Measurements from ENCODE around the gene LURAP1L. TPM values are rescaled to one million over a fixed set of nuclear protein-coding genes. Genes with fewer than 3 reads are reported as not detected.
A peak's percentile ranks its signal among the peaks of the same experiment; 100 is the strongest.

LURAP1L gene
- total RNA-seq, 1 donor from 2014 or later: 13.3 TPM

- Histone ChIP-seq H3K9me3 (ENCODE audit: insufficient read depth, low read depth, low read length) (no peaks in the 10 kb centered on the region), H3K27me3 (ENCODE audit: insufficient read depth, low read length) (no peaks in the 10 kb centered on the region), H3K79me2 (ENCODE audit: insufficient read depth, low read length) (no peaks in the 10 kb centered on the region), H3K4me1 (ENCODE audit: insufficient read depth, low read length) (no peaks in the 10 kb centered on the region), H3K9ac (ENCODE audit: low read length) (no peak overlapping the region), H3K4me3 (ENCODE audit: insufficient read depth, low read depth, low read length) (no peak overlapping the region), H2AFZ (ENCODE audit: low read depth, low read length) (no peak overlapping the region), H4K20me1 (ENCODE audit: insufficient read depth, low read length) (no peaks in the 10 kb centered on the region), H3K4me2 (ENCODE audit: low read length) (no peak overlapping the region), H3K27ac (ENCODE audit: low read depth, low read length) (no peak overlapping the region), H3K36me3 (ENCODE audit: insufficient read depth, low read length) (no peaks in the 10 kb centered on the region)
- no peaks in the 10 kb centered on the region for H3K9me3 Mint-ChIP-seq (ENCODE audit: unreplicated experiment)
- TF ChIP-seq, protein P1, sequence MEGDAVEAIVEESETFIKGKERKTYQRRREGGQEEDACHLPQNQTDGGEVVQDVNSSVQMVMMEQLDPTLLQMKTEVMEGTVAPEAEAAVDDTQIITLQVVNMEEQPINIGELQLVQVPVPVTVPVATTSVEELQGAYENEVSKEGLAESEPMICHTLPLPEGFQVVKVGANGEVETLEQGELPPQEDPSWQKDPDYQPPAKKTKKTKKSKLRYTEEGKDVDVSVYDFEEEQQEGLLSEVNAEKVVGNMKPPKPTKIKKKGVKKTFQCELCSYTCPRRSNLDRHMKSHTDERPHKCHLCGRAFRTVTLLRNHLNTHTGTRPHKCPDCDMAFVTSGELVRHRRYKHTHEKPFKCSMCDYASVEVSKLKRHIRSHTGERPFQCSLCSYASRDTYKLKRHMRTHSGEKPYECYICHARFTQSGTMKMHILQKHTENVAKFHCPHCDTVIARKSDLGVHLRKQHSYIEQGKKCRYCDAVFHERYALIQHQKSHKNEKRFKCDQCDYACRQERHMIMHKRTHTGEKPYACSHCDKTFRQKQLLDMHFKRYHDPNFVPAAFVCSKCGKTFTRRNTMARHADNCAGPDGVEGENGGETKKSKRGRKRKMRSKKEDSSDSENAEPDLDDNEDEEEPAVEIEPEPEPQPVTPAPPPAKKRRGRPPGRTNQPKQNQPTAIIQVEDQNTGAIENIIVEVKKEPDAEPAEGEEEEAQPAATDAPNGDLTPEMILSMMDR (IDR thresholded peaks at IDR 0.05; ENCODE audit: insufficient read depth, low read depth, low read length): no peak
- no peak for TF ChIP-seq EZH2 (IDR thresholded peaks at IDR 0.05; ENCODE audit: insufficient read depth, low read length)
- no peak overlapping the region for H3K27ac Mint-ChIP-seq (ENCODE audit: unreplicated experiment)
- no peak overlapping the region for H3K4me3 Mint-ChIP-seq (ENCODE audit: unreplicated experiment)
- DNase-seq (ENCODE audit: low read depth) (no peak), FAIRE-seq (no peak)
- H3K36me3 Mint-ChIP-seq (ENCODE audit: low read depth, unreplicated experiment): no peaks in the 10 kb centered on the region
- H3K4me1 Mint-ChIP-seq (ENCODE audit: low read depth, unreplicated experiment): no peaks in the 10 kb centered on the region
- no peaks in the 10 kb centered on the region for H3K27me3 Mint-ChIP-seq (ENCODE audit: low read depth, unreplicated experiment)
Measured at GRCh38 chr9:12753931-12754330, 20.9 kb upstream of the LURAP1L start.

DNA sequence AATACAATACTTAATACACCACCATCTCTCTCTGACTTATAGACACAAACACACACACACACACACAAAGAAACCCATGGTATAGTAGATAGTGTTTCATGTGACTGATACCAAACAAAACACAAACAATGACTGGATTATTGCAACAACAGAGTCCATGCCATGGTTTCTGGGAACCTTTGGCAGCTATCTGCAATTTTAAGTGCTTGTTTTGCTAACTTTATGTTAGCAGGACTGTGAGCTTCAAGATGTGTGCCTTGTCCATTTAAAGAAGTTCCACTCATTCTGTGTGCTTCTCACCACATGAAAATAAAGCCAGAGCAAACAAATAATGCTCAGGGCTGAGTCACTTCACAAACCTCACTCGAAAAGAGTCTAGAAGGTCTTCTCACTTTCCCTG lies 15.1 kb upstream of the LURAP1L start:
- Histone ChIP-seq H3K4me1 (ENCODE audit: insufficient read depth, low read length) (peaks cover 5% of the 10 kb centered on the region), H3K4me3 (ENCODE audit: insufficient read depth, low read depth, low read length) (no peak overlapping the region), H4K20me1 (ENCODE audit: insufficient read depth, low read length) (no peaks in the 10 kb centered on the region), H3K27ac (ENCODE audit: low read depth, low read length) (no peak overlapping the region), H3K9me3 (ENCODE audit: insufficient read depth, low read depth, low read length) (no peaks in the 10 kb centered on the region), H3K4me2 (ENCODE audit: low read length) (no peak overlapping the region), H3K27me3 (ENCODE audit: insufficient read depth, low read length) (no peaks in the 10 kb centered on the region), H3K36me3 (ENCODE audit: insufficient read depth, low read length) (no peaks in the 10 kb centered on the region), H2AFZ (ENCODE audit: low read depth, low read length) (no peak overlapping the region), H3K9ac (ENCODE audit: low read length) (no peak overlapping the region), H3K79me2 (ENCODE audit: insufficient read depth, low read length) (no peaks in the 10 kb centered on the region)
- no peak for TF ChIP-seq EZH2 (IDR thresholded peaks at IDR 0.05; ENCODE audit: insufficient read depth, low read length)
- TF ChIP-seq, protein P1 (IDR thresholded peaks at IDR 0.05; ENCODE audit: insufficient read depth, low read depth, low read length): no peak
- Mint-ChIP-seq H3K27me3 (ENCODE audit: low read depth, unreplicated experiment) (no peaks in the 10 kb centered on the region), H3K4me1 (ENCODE audit: low read depth, unreplicated experiment) (peaks cover 4% of the 10 kb centered on the region), H3K9me3 (ENCODE audit: unreplicated experiment) (no peaks in the 10 kb centered on the region), H3K36me3 (ENCODE audit: low read depth, unreplicated experiment) (no peaks in the 10 kb centered on the region), H3K27ac (ENCODE audit: unreplicated experiment) (no peak overlapping the region), H3K4me3 (ENCODE audit: unreplicated experiment) (no peak overlapping the region)
- FAIRE-seq: peak; percentile 17
- DNase-seq (ENCODE audit: low read depth): peak; percentile 36

DNA sequence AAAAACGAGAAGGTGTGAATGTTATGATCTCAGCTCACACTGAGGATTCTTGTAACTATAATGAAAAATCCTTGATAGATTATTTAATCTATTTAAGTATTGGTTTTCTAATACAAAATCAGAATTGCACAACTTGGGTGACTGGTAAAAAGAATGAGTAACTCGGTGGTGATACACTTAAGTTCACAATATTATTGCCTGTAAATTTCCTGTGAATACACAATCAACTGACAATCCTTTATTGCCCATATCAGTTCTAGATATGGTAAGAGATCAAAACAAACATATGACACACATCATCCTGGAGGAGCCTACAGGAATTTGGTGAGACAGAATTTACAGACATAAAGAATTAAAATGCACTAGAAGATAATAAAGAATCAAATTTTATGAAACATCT lies 14.1 kb upstream of the LURAP1L start:
- Histone ChIP-seq H2AFZ (ENCODE audit: low read depth, low read length) (no peak overlapping the region), H3K79me2 (ENCODE audit: insufficient read depth, low read length) (no peaks in the 10 kb centered on the region), H3K4me3 (ENCODE audit: insufficient read depth, low read depth, low read length) (no peak overlapping the region), H3K9ac (ENCODE audit: low read length) (no peak overlapping the region), H3K36me3 (ENCODE audit: insufficient read depth, low read length) (no peaks in the 10 kb centered on the region), H3K27ac (ENCODE audit: low read depth, low read length) (no peak overlapping the region), H3K9me3 (ENCODE audit: insufficient read depth, low read depth, low read length) (no peaks in the 10 kb centered on the region), H4K20me1 (ENCODE audit: insufficient read depth, low read length) (no peaks in the 10 kb centered on the region), H3K4me1 (ENCODE audit: insufficient read depth, low read length) (peaks cover 5% of the 10 kb centered on the region), H3K4me2 (ENCODE audit: low read length) (no peak overlapping the region), H3K27me3 (ENCODE audit: insufficient read depth, low read length) (no peaks in the 10 kb centered on the region)
- Mint-ChIP-seq H3K9me3 (ENCODE audit: unreplicated experiment) (no peaks in the 10 kb centered on the region), H3K36me3 (ENCODE audit: low read depth, unreplicated experiment) (no peaks in the 10 kb centered on the region), H3K4me1 (ENCODE audit: low read depth, unreplicated experiment) (peaks cover 4% of the 10 kb centered on the region), H3K4me3 (ENCODE audit: unreplicated experiment) (no peak overlapping the region), H3K27ac (ENCODE audit: unreplicated experiment) (no peak overlapping the region), H3K27me3 (ENCODE audit: low read depth, unreplicated experiment) (no peaks in the 10 kb centered on the region)
- TF ChIP-seq, protein P1 (IDR thresholded peaks at IDR 0.05; ENCODE audit: insufficient read depth, low read depth, low read length): no peak
- TF ChIP-seq EZH2 (IDR thresholded peaks at IDR 0.05; ENCODE audit: insufficient read depth, low read length): no peak
- DNase-seq (ENCODE audit: low read depth): no peak
- no peak for FAIRE-seq
